GM12878 (cell line): ENCODE data around the gene PSMC3IP. TPM values are rescaled to one million over a fixed set of nuclear protein-coding genes. Genes with fewer than 3 reads are reported as not detected.

Experiments
- BCLAF1 ChIP-seq: fragments of 450-650 bp; IDR thresholded peaks from 2 replicates; pipeline ENCODE4 v1.6.1; 2017; ENCODE audit warnings: antibody characterized with exemption, mild to moderate bottlenecking, moderate library complexity
- ETV6 ChIP-seq, 2 experiments: fragments of 450-650 bp in 1 of 2; IDR thresholded peaks in 1 of 2; conservative IDR thresholded peaks in 1 of 2; 2 replicates each; pipeline ENCODE4 v1.6.1; 2014; ENCODE audit warnings: antibody characterized with exemption in 1 of 2, borderline replicate concordance in 1 of 2, low read depth in 1 of 2, mild to moderate bottlenecking in 1 of 2, moderate library complexity in 1 of 2
- FOS ChIP-seq: IDR thresholded peaks from 3 replicates; pipeline ENCODE4 v1.6.1; 2011; ENCODE audit warnings: borderline replicate concordance; ENCODE audit not compliant: insufficient read length; ENCODE audit errors: extremely low read depth
- HDAC2 ChIP-seq: fragments of 200-600 bp; sonication (generic); IDR thresholded peaks from 2 replicates; pipeline ENCODE4 v1.6.1; 2017
- HDGF ChIP-seq: fragments of 450-650 bp; IDR thresholded peaks from 2 replicates; pipeline ENCODE4 v1.6.1; 2016; ENCODE audit warnings: antibody characterized with exemption
- JUND ChIP-seq: IDR thresholded peaks from 2 replicates; pipeline ENCODE4 v1.6.1; 2012; ENCODE audit warnings: low read depth, mild to moderate bottlenecking, low read length, improper control_type of control experiment, moderate library complexity
- MAX ChIP-seq: IDR thresholded peaks from 2 replicates; pipeline ENCODE4 v1.6.1; 2012; ENCODE audit warnings: low read depth, low read length, improper control_type of control experiment
- NFYB ChIP-seq: IDR thresholded peaks from 2 replicates; pipeline ENCODE4 v1.6.1; 2011; ENCODE audit warnings: low read depth, mild to moderate bottlenecking, low read length, improper control_type of control experiment, moderate library complexity; ENCODE audit not compliant: insufficient read depth
- NKRF ChIP-seq: fragments of 450-650 bp; conservative IDR thresholded peaks from 2 replicates; pipeline ENCODE4 v1.6.1; 2017; ENCODE audit warnings: mild to moderate bottlenecking, moderate library complexity
- NR2C2 ChIP-seq: IDR thresholded peaks from 2 replicates; pipeline ENCODE4 v1.6.1; 2011; ENCODE audit warnings: borderline replicate concordance, low read depth; ENCODE audit not compliant: control insufficient read depth, insufficient read length
- NR2F1 ChIP-seq: fragments of 450-650 bp; conservative IDR thresholded peaks from 2 replicates; pipeline ENCODE4 v1.6.1; 2017; ENCODE audit warnings: mild to moderate bottlenecking
- PAX5 ChIP-seq: IDR thresholded peaks from 2 replicates; pipeline ENCODE4 v1.6.1; 2011; ENCODE audit warnings: low read depth, low read length, borderline replicate concordance
- SREBF2 ChIP-seq: IDR thresholded peaks from 2 replicates; pipeline ENCODE4 v1.6.1; 2012; ENCODE audit warnings: mild to moderate bottlenecking, low read length
- polyA plus RNA-seq, 11 experiments: library from polyadenylated mRNA; depleted of rRNA in 4 of 11; unstranded in 6 of 11; stranded (reverse) in 5 of 11; fragments of >200 nt; fragmentation: Nextera tagmentation in 4 of 11; fragmentation: Illumina TruSeq in 1 of 11; extraction: Ambion mirVana in 4 of 11; extraction: Trizol in 1 of 11; gene quantifications; 1 replicate in 1 of 11; 2 replicates in 10 of 11; pipeline versions ENCODE4 v1.2.1 to v1.2.3, GENCODE V29; 2011 to 2016; ENCODE audit warnings: inconsistent platforms in 2 of 11, missing spikeins in 2 of 11, low read depth in 1 of 11
- total RNA-seq, 4 experiments: library from RNA; depleted of rRNA in 3 of 4; stranded (reverse); fragments of >200 nt in 3 of 4; fragmentation: Illumina TruSeq in 1 of 4; extraction: Trizol in 1 of 4; gene quantifications; 2 replicates each; pipeline versions ENCODE4 v1.2.1 to v1.2.3, GENCODE V29; 2013 to 2021
- TF ChIP-seq, protein P1 (sequence below): fragments of 450-650 bp; IDR thresholded peaks from 2 replicates; pipeline ENCODE4 v1.6.1; 2017; ENCODE audit warnings: mild to moderate bottlenecking, moderate library complexity
- TF ChIP-seq, protein P2 (sequence below): IDR thresholded peaks from 2 replicates; pipeline ENCODE4 v1.6.1; 2011; ENCODE audit warnings: mild to moderate bottlenecking, low read depth, low read length, moderate library complexity; ENCODE audit not compliant: insufficient replicate concordance
- TF ChIP-seq, protein P3 (sequence below): fragments of 450-650 bp; IDR thresholded peaks from 2 replicates; pipeline ENCODE4 v1.6.1; 2017; ENCODE audit warnings: low read depth, mild to moderate bottlenecking, moderate library complexity

Gene PSMC3IP
- total and polyA plus RNA-seq, 10 of the 15 experiments (the other 5 are each of a cell fraction or from before 2014, with no cell fraction given) = 6.8 to 34.5 (median 17.7) TPM

DNA sequence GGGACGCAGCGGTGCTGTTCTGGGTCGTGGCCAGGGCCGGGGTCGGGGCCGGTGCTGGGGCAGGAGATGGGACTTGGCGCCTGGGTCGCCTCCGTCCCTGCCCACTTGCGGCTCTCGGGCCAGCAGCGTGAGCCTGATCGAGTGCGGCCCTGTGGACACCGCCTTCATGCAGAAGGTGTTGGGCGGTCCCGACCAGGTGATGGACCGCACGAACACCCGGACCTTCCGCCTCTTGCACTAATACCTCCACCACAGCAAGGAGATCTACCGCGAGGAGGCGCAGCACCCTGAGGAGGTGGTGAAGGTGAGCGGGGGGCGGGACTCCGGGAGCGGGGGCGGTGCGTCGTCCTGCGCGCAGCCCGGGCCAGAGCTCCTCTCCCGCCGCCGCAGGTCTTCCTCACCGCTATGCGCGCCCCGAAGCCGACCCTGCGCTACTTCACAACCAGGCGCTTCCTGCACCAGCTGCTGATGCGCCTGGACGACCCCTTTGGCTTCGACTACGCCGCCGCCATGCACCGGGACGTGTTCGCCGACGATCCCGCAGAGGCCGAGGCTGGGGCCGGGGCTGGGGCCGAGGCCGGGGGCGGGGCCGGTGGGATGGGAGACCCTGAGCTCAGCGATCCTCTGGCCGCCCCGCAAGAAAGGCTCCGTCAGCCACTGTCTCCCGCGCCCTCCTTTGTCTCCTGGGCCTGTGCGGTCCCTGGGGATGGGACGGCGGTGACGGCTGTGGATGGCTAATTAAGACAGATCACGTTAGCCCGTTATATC lies 29.3 kb downstream of the PSMC3IP start (continued):
- TF ChIP-seq MAX = no peak
- no peak for TF ChIP-seq BCLAF1
- peak; percentile 72; the same call in 1 of the 2 replicates for TF ChIP-seq HDGF
- no peak for TF ChIP-seq HDAC2
- peak; percentile 40; the same call in 1 of the 2 replicates for TF ChIP-seq NR2F1
- no peak for TF ChIP-seq FOS
- no peak for TF ChIP-seq NR2C2
- TF ChIP-seq ETV6 (conservative IDR thresholded peaks at IDR 0.05 in 1 of 2, IDR thresholded peaks at IDR 0.05 in 1 of 2; ENCODE audit: borderline replicate concordance in 1 of 2, low read depth in 1 of 2) = no peak
- TF ChIP-seq, protein P1, sequence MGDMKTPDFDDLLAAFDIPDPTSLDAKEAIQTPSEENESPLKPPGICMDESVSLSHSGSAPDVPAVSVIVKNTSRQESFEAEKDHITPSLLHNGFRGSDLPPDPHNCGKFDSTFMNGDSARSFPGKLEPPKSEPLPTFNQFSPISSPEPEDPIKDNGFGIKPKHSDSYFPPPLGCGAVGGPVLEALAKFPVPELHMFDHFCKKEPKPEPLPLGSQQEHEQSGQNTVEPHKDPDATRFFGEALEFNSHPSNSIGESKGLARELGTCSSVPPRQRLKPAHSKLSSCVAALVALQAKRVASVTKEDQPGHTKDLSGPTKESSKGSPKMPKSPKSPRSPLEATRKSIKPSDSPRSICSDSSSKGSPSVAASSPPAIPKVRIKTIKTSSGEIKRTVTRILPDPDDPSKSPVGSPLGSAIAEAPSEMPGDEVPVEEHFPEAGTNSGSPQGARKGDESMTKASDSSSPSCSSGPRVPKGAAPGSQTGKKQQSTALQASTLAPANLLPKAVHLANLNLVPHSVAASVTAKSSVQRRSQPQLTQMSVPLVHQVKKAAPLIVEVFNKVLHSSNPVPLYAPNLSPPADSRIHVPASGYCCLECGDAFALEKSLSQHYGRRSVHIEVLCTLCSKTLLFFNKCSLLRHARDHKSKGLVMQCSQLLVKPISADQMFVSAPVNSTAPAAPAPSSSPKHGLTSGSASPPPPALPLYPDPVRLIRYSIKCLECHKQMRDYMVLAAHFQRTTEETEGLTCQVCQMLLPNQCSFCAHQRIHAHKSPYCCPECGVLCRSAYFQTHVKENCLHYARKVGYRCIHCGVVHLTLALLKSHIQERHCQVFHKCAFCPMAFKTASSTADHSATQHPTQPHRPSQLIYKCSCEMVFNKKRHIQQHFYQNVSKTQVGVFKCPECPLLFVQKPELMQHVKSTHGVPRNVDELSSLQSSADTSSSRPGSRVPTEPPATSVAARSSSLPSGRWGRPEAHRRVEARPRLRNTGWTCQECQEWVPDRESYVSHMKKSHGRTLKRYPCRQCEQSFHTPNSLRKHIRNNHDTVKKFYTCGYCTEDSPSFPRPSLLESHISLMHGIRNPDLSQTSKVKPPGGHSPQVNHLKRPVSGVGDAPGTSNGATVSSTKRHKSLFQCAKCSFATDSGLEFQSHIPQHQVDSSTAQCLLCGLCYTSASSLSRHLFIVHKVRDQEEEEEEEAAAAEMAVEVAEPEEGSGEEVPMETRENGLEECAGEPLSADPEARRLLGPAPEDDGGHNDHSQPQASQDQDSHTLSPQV = no peak
- TF ChIP-seq SREBF2 = no peak
- TF ChIP-seq NFYB = no peak
- TF ChIP-seq, protein P2, sequence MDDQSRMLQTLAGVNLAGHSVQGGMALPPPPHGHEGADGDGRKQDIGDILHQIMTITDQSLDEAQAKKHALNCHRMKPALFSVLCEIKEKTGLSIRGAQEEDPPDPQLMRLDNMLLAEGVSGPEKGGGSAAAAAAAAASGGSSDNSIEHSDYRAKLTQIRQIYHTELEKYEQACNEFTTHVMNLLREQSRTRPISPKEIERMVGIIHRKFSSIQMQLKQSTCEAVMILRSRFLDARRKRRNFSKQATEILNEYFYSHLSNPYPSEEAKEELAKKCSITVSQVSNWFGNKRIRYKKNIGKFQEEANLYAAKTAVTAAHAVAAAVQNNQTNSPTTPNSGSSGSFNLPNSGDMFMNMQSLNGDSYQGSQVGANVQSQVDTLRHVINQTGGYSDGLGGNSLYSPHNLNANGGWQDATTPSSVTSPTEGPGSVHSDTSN = peak; percentile 16
- TF ChIP-seq, protein P3, sequence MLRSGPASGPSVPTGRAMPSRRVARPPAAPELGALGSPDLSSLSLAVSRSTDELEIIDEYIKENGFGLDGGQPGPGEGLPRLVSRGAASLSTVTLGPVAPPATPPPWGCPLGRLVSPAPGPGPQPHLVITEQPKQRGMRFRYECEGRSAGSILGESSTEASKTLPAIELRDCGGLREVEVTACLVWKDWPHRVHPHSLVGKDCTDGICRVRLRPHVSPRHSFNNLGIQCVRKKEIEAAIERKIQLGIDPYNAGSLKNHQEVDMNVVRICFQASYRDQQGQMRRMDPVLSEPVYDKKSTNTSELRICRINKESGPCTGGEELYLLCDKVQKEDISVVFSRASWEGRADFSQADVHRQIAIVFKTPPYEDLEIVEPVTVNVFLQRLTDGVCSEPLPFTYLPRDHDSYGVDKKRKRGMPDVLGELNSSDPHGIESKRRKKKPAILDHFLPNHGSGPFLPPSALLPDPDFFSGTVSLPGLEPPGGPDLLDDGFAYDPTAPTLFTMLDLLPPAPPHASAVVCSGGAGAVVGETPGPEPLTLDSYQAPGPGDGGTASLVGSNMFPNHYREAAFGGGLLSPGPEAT = no peak
- TF ChIP-seq NKRF = 0 out of 2 replicates have a peak, but pooled peaks have one; percentile 41
- TF ChIP-seq JUND = no peak; the same call in 1 of the 2 replicates
- TF ChIP-seq PAX5 = no peak
